ENCODE data around the gene GOLGA6L10. TPM values are rescaled to one million over a fixed set of nuclear protein-coding genes. Genes with fewer than 3 reads are reported as not detected.

GOLGA6L10 gene
- polyA plus RNA-seq, 3 donors: 0.12 TPM; not detected in 2

DNA sequence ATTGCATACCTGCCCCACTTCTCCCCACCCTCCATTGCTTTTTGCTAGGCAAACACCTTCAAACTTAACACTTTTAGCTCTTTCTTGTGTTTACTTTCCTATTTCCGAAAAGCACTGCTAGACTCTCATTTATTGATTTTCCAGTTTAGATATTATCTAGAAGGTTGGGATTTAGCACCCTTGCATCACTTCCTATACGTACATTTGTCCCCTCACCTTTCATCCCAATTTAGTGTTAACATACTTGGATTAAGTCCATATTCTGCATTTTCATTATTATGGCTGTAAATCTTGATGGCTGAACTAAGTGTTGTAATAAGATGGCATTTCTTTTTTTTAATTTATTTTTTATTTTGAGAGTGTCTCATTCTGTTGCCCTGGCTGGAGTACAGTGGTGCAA, 39.5 kb downstream of the GOLGA6L10 start:
- no peaks in the 10 kb centered on the region for H3K36me3 Mint-ChIP-seq
- Histone ChIP-seq H3K9me3 (replicated peaks in 1 of 2; ENCODE audit: control insufficient read depth in 1 of 2, insufficient read depth in 1 of 2, low read length in 2 of 2) (peaks cover 0 to 4% of the 10 kb centered on the region in 2 donors), H3K79me2 (ENCODE audit: insufficient read depth, low read length) (no peaks in the 10 kb centered on the region), H3K36me3 (replicated peaks in 1 of 2; ENCODE audit: control insufficient read depth in 1 of 2, insufficient read depth in 2 of 2, low read length in 2 of 2) (no peaks in the 10 kb centered on the region), H3K9ac (ENCODE audit: insufficient read depth, low read length, poor library complexity, severe bottlenecking) (no peak overlapping the region), H4K20me1 (ENCODE audit: insufficient read depth, low read length) (no peaks in the 10 kb centered on the region), H3K27me3 (ENCODE audit: control insufficient read depth in 2 of 2, insufficient read depth in 2 of 2, low read length in 2 of 2) (no peaks in the 10 kb centered on the region), H3K4me3 (replicated peaks in 1 of 3; ENCODE audit: low read depth in 2 of 3, low read length in 3 of 3) (no peak overlapping the region), H3K4me2 (replicated peaks; ENCODE audit: extremely low read depth, low read length, poor library complexity, severe bottlenecking) (no peak overlapping the region), H2AFZ (ENCODE audit: insufficient read depth, low read depth, low read length, poor library complexity, severe bottlenecking) (no peak overlapping the region), H3K27ac (ENCODE audit: low read depth in 1 of 2, low read length in 2 of 2) (no peak overlapping the region), H3K4me1 (ENCODE audit: control insufficient read depth in 1 of 2, insufficient read depth in 2 of 2, low read length in 2 of 2) (no peaks in the 10 kb centered on the region)
- H3K27me3 Mint-ChIP-seq (ENCODE audit: low read depth in 3 of 3): peaks cover under 1 to 5% (median 2%) of the 10 kb centered on the region in 3 donors
- TF ChIP-seq, protein P1, sequence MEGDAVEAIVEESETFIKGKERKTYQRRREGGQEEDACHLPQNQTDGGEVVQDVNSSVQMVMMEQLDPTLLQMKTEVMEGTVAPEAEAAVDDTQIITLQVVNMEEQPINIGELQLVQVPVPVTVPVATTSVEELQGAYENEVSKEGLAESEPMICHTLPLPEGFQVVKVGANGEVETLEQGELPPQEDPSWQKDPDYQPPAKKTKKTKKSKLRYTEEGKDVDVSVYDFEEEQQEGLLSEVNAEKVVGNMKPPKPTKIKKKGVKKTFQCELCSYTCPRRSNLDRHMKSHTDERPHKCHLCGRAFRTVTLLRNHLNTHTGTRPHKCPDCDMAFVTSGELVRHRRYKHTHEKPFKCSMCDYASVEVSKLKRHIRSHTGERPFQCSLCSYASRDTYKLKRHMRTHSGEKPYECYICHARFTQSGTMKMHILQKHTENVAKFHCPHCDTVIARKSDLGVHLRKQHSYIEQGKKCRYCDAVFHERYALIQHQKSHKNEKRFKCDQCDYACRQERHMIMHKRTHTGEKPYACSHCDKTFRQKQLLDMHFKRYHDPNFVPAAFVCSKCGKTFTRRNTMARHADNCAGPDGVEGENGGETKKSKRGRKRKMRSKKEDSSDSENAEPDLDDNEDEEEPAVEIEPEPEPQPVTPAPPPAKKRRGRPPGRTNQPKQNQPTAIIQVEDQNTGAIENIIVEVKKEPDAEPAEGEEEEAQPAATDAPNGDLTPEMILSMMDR (IDR thresholded peaks at IDR 0.05): no peak
- WGBS (ENCODE audit: insufficient coverage): no CpG with 5 or more reads among the region's 2 CpGs
- no peak overlapping the region for H3K27ac Mint-ChIP-seq
- no peaks in the 10 kb centered on the region for H3K4me1 Mint-ChIP-seq
- no peak overlapping the region for H3K4me3 Mint-ChIP-seq
- intact Hi-C loops (cut with micrococcal nuclease): no loop called here
- DNase-seq: no peak
- H3K9me3 Mint-ChIP-seq: peaks cover 4 to 9% (median 6%) of the 10 kb centered on the region in 7 donors

DNA sequence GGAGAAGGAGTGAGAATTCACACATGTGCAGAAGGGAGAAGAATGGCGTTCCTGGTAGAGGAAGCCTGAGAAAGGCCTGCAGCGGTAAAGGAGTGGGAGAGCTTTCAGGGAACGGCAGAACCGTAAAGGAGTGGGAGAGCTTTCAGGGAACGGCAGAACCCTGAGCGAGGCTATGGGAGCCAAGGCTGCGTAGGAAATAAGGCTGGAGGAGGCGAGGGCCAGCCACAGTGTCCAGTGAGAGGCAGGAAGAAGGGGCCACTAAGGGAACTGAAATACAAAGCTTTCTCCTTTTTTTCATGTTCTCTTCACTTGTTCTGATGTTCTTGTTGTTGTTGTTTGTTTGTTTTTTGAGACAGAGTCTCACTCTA, 41.6 kb downstream of the GOLGA6L10 start:
- Histone ChIP-seq H3K36me3 (replicated peaks in 1 of 2; ENCODE audit: control insufficient read depth in 1 of 2, insufficient read depth in 2 of 2, low read length in 2 of 2) (no peaks in the 10 kb centered on the region), H2AFZ (ENCODE audit: insufficient read depth, low read depth, low read length, poor library complexity, severe bottlenecking) (no peak overlapping the region), H3K4me3 (replicated peaks in 1 of 3; ENCODE audit: low read depth in 2 of 3, low read length in 3 of 3) (no peak overlapping the region), H3K4me2 (replicated peaks; ENCODE audit: extremely low read depth, low read length, poor library complexity, severe bottlenecking) (no peak overlapping the region), H3K4me1 (ENCODE audit: control insufficient read depth in 1 of 2, insufficient read depth in 2 of 2, low read length in 2 of 2) (no peaks in the 10 kb centered on the region), H3K27ac (ENCODE audit: low read depth in 1 of 2, low read length in 2 of 2) (no peak overlapping the region), H3K9ac (ENCODE audit: insufficient read depth, low read length, poor library complexity, severe bottlenecking) (no peak overlapping the region), H4K20me1 (ENCODE audit: insufficient read depth, low read length) (no peaks in the 10 kb centered on the region), H3K9me3 (replicated peaks in 1 of 2; ENCODE audit: control insufficient read depth in 1 of 2, insufficient read depth in 1 of 2, low read length in 2 of 2) (peaks cover 0 to 4% of the 10 kb centered on the region in 2 donors), H3K27me3 (ENCODE audit: control insufficient read depth in 2 of 2, insufficient read depth in 2 of 2, low read length in 2 of 2) (no peaks in the 10 kb centered on the region), H3K79me2 (ENCODE audit: insufficient read depth, low read length) (no peaks in the 10 kb centered on the region)
- Mint-ChIP-seq H3K27ac (peak overlapping the region in 1 of 7 donors; percentile 4), H3K36me3 (no peaks in the 10 kb centered on the region), H3K4me3 (no peak overlapping the region), H3K9me3 (peaks cover 4 to 9% (median 6%) of the 10 kb centered on the region in 7 donors), H3K27me3 (ENCODE audit: low read depth in 3 of 3) (peaks cover 0 to 5% (median 2%) of the 10 kb centered on the region in 3 donors), H3K4me1 (no peaks in the 10 kb centered on the region)
- TF ChIP-seq, protein P1 (IDR thresholded peaks at IDR 0.05): no peak
- DNase-seq: no peak
- 83% methylated on average over 6 of the region's 8 CpGs for WGBS (ENCODE audit: insufficient coverage)
- intact Hi-C loops (cut with micrococcal nuclease): no loop called here

All from CD14-positive monocyte (primary cell).